H7 (cell line): ENCODE measurements around the gene CDK10. TPM values are rescaled to one million over a fixed set of nuclear protein-coding genes. Genes with fewer than 3 reads are reported as not detected.
A peak's percentile ranks its signal among the peaks of the same experiment; 100 is the strongest.
"Not testable (repeated sequence)": the region's sequence is repeated elsewhere in the genome, so short reads cannot be mapped to it uniquely, and the experiment has no call there.

ENCODE experiments used
- DNase-seq: peaks from one replicate; pipeline ENCODE4 v3.0.0; 2012
- H3K27me3 ChIP-seq: 2 replicates; pipeline ENCODE4 v1.6.0; 2011; ENCODE audit warnings: mild to moderate bottlenecking, low read length; ENCODE audit not compliant: control insufficient read depth, insufficient read depth
- H3K36me3 ChIP-seq: replicated peaks from 2 replicates; pipeline ENCODE4 v1.5.1; 2011; ENCODE audit warnings: low read length; ENCODE audit not compliant: control insufficient read depth, insufficient read depth
- H3K4me3 ChIP-seq: 2 replicates; pipeline ENCODE4 v1.5.1; 2011; ENCODE audit warnings: low read depth, mild to moderate bottlenecking, control low read depth, low read length, moderate library complexity; ENCODE audit not compliant: insufficient read depth
- total RNA-seq: library from RNA; depleted of rRNA; stranded (reverse); fragments of >200 nt; shearing (Covaris generic); gene quantifications from 2 replicates; pipeline ENCODE4 v1.2.3, GENCODE V29; 2014

Gene CDK10
- total RNA-seq, 1 experiment from 2014 or later, result 36.5 TPM

DNA sequence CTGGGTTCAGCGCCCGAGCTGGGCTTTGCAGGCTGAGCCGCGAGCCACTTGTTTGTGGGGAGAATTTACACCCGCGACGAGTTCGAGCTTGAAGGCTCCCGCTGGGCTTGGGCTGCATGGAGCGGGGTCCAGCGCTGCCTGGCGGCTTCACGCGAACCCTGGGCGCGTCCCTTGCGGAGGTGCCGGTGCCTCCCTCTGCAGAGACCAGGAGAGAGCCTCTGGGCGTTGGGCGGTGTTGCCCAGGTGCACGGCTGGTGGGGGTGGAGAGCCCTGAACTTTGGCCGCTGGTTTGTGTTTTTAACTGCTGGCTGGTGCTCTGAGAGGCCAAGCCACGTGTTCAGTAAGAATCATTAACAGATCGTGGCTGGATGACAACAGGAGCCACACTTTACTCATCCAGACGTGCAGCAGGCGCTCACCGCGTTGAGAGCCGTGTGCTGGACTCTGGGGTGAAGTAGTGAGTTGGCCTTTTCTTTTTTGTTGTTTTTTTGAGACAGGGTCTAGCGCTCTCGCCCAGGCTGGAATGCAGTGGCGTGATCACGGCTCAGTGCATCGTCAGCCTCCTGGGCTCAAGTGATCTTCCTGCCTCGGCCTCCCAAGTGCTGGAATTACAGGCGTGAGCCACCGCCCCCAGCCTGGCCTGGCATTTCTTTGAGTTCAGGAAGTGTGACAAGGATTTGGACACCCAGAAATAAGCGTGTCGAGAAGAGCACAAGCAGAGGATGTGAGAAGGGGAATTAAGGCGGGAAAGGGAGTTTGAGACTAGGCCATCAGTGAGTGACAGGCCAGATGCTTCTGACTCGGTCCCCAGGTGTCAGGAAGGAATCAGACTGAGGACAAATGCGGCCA is 827 bp downstream of the CDK10 start:
- H3K4me3 ChIP-seq, result peak overlapping the region; percentile 68
- peak; percentile 83 for DNase-seq
- H3K36me3 ChIP-seq, result no peaks in the 10 kb centered on the region; the same call in none of the 2 replicates
- no peaks in the 10 kb centered on the region for H3K27me3 ChIP-seq

DNA sequence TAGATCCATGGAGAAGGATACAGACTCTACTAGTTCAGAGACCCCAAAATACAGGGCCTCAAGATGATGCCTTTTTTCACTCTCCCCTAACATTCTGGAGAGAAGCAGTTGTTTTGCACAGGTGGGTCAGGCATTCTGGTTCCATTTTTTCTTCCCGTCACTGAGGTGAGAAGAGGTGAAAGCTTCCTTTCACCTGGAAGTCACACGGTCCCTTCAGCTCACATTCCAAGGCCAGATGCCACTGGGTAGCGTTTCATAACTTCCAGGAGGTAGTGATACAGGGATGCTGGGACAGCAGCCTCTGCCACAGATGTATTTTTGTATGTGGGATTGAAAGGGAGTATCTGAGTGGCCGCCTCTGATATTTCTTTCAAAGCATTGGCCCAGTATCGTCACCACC is 1.9 kb downstream of the CDK10 start:
- DNase-seq, result no peak
- Histone ChIP-seq H3K36me3 (peaks cover 1% of the 10 kb centered on the region), H3K27me3 (no peaks in the 10 kb centered on the region), H3K4me3 (no peak overlapping the region)

DNA sequence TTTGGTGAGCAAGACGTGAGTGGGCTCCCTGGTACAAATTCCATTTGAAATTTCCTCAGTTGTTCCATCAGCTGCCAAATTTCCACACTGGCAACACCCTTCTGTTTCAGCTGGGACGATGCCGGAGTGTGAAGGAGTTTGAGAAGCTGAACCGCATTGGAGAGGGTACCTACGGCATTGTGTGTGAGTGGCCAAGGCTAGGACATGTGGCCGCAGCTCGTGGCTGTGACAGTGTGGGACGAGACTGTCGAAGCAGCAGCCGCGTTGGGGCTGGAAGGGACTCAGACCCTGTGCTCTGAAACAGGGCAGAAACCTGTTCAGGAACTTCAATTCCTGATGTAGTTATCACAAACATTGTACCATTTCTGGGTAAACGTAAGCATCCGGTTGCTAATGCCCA is 2.7 kb downstream of the CDK10 start:
- no peaks in the 10 kb centered on the region for H3K27me3 ChIP-seq
- H3K36me3 ChIP-seq, result peaks cover 3% of the 10 kb centered on the region
- no peak for DNase-seq
- H3K4me3 ChIP-seq, result no peak overlapping the region

DNA sequence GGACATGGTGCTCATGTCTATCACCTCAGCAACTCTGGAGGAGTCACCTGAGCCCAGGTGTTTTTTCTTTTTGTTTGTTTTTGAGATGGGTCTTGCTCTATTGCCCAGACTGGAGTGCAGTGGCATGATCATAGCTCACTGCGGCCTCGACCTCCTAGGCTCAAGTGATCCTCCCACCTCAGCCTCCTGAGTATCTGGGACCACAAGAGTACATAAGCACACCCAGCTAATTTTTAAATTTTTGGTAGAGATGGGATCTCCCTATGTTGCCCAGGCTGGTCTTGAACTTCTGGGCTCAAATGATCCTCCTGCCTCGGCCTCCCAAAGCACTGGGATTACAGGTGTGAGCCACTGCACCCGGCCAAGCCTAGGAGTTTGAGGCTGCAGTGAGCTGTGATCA is 3.1 kb downstream of the CDK10 start:
- not testable (repeated sequence) for DNase-seq, H3K36me3 ChIP-seq, H3K27me3 ChIP-seq, H3K4me3 ChIP-seq

DNA sequence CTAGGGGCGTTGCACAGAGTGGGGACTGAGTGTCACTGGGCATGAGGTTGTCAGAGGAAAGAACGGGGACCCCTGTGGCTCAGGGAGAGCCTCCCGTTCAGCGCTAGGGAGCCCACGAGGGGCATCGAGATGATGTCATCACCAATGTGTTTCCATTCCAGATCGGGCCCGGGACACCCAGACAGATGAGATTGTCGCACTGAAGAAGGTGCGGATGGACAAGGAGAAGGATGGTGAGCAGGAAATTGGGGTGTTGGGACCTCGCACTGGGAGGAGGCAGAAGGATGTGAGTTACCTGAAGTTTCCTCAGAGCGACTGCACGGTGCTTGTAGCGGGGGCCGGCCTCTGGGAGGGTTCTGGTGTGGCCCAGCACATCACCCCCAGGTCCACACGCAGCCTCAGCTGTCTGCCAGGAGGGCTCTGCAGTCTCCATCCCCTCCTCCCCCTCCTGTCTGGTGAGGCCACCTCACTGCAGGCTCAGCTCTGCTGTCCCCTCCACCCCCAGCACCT is 4.0 kb downstream of the CDK10 start:
- Histone ChIP-seq H3K36me3 (peaks cover 3% of the 10 kb centered on the region), H3K4me3 (no peak overlapping the region), H3K27me3 (no peaks in the 10 kb centered on the region)
- no peak for DNase-seq

DNA sequence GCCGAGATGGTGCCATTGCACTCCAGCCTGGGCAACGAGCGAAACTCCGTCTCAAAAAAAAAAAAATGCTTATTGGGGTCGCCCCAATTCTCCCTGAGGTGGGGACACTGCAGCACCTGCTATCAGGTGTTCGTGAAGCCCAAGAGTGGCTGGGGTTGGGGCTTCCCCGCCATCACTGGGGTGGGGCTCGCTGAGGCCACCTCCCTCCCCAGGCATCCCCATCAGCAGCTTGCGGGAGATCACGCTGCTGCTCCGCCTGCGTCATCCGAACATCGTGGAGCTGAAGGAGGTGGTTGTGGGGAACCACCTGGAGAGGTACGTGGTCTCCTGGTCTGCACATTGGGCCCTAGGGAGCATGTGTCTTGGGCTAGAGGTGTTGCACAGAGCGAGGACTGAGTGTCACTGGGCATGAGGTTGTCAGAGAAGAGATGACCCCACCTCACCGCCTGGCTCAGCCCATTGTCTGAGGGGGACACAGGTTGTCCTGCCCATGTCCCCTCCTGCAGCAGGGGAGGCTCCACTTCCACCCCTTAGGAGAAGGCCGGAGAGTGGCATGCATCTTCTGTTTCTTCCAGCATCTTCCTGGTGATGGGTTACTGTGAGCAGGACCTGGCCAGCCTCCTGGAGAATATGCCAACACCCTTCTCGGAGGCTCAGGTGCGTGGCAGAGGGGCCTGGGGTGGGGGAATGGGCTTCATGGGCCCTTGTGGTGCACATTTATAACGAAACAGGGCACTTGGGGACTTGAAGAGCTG is 4.9 kb downstream of the CDK10 start:
- peaks cover 3% of the 10 kb centered on the region for H3K36me3 ChIP-seq
- no peak overlapping the region for H3K4me3 ChIP-seq
- DNase-seq, result no peak
- H3K27me3 ChIP-seq, result no peaks in the 10 kb centered on the region

DNA sequence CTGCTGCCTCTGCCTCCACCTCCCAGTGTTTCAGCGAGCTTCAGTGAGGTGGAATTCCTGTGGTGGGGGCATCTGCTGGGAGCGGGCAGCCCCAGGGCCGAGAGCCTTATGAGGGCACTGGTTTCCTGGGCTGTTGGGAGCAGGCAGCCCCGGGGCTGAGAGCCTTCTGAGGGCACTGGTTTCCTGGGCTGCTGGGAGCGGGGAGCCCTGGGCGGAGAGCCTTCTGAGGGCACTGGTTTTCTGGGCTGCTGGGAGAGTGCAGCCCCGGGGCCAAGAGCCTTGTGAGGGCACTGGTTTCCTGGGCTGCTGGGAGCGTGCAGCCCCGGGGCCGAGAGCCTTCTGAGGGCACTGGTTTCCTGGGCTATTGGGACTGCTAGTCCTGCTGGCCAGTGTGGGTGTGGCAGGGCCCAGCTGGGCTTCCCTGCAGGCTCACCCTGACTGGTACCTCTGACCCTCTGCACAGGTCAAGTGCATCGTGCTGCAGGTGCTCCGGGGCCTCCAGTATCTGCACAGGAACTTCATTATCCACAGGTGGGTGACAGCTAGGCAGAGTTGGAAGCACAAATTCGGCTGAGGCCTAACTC is 5.6 kb downstream of the CDK10 start:
- Histone ChIP-seq H3K4me3 (no peak overlapping the region), H3K27me3 (no peaks in the 10 kb centered on the region), H3K36me3 (peaks cover 3% of the 10 kb centered on the region)
- DNase-seq, result peak; percentile 66

DNA sequence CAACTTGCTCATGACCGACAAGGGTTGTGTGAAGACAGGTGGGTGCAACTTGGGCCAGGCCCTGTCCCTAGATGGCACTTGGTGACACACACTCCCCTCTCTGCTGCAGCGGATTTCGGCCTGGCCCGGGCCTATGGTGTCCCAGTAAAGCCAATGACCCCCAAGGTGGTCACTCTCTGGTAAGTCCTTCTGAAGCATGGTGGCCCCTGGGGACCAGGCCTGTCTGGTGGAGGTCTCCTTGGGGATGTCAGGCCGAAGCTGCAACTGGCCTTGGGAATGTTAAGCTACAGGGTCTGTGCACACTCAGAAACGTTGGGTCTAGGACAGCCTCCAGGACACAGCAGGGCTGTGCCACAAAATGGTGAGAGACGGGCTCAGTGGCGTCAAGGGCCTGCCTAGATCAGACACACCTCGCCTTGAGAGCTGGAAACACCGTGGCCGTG is 6.8 kb downstream of the CDK10 start:
- Histone ChIP-seq H3K4me3 (no peak overlapping the region), H3K36me3 (peaks cover 3% of the 10 kb centered on the region), H3K27me3 (no peaks in the 10 kb centered on the region)
- no peak for DNase-seq

DNA sequence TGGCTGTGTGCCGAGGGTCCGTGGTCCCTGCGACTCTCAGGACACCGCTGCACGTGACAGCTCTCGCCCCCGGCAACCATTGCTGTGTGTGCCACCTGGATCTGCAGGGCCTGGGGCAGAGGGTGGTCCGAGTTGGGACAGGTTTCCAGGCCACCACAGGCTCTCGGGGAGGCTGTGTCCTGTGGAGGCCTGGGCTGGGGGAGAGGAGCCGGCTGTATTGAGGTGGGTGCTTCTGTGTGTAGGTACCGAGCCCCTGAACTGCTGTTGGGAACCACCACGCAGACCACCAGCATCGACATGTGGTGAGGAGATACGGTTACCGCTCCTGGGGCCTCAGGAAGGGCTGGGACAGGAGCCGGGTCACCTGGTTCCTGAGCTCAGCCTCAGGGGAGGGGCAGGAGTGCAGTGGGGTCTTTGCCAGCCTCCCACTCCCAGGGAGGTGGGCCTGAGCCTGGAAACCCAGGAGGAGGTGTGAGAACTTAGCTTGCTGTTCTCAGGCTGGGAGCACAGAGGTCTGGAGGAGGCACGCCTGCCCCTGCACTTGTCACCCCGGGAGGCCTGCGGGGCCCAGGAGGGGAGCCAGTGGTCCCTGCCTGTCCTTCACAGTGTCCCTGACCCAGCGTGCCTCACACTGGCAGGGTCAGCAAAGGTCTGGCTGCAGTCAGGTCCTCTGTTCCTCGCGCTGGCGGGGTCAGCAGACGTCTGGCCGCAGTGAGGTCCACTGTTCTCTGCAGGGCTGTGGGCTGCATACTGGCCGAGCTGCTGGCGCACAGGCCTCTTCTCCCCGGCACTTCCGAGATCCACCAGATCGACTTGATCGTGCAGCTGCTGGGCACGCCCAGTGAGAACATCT is 7.7 kb downstream of the CDK10 start:
- H3K4me3 ChIP-seq, result no peak overlapping the region
- H3K27me3 ChIP-seq, result no peaks in the 10 kb centered on the region
- H3K36me3 ChIP-seq, result peaks cover 3% of the 10 kb centered on the region
- peak; percentile 59 for DNase-seq

DNA sequence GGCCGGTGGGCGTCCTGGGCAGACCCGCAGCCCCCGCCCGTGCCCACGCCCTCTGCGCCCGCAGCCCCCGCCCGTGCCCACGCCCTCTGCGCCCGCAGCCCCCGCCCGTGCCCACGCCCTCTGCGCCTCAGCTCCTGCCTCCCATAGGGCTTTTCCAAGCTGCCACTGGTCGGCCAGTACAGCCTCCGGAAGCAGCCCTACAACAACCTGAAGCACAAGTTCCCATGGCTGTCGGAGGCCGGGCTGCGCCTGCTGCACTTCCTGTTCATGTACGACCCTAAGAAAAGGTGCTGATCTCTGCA is 8.2 kb downstream of the CDK10 start:
- H3K27me3 ChIP-seq, H3K36me3 ChIP-seq, DNase-seq, H3K4me3 ChIP-seq: not testable (repeated sequence)

DNA sequence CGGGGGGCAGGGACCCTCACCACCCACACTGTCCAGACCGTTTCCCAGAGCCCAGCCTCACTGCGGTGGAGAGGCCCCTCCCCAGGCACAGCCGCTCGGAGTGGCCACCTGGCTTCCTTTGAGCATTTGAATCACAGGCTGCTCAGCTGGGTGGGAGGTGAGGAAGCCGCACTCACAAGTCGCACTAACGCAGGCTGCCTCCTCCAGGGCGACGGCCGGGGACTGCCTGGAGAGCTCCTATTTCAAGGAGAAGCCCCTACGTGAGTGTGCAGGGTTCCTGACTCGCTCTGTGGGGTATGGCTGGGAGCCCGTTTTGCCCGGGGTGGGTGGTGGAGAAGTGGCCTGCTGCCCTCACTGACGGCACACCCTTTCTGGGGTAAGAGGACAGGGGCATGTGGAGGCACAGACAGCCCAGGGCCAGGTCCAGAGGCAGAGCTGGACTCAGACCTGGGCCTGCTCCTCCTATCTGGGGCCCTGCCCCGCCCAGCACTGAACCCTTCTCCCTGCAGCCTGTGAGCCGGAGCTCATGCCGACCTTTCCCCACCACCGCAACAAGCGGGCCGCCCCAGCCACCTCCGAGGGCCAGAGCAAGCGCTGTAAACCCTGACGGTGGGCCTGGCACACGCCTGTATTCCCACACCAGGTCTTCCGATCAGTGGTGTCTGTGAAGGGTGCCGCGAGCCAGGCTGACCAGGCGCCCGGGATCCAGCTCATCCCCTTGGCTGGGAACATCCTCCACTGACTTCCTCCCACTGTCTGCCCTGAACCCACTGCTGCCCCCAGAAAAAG is 8.8 kb downstream of the CDK10 start:
- Histone ChIP-seq H3K4me3 (no peak overlapping the region), H3K27me3 (no peaks in the 10 kb centered on the region), H3K36me3 (peaks cover 3% of the 10 kb centered on the region)
- peak; percentile 62 for DNase-seq

DNA sequence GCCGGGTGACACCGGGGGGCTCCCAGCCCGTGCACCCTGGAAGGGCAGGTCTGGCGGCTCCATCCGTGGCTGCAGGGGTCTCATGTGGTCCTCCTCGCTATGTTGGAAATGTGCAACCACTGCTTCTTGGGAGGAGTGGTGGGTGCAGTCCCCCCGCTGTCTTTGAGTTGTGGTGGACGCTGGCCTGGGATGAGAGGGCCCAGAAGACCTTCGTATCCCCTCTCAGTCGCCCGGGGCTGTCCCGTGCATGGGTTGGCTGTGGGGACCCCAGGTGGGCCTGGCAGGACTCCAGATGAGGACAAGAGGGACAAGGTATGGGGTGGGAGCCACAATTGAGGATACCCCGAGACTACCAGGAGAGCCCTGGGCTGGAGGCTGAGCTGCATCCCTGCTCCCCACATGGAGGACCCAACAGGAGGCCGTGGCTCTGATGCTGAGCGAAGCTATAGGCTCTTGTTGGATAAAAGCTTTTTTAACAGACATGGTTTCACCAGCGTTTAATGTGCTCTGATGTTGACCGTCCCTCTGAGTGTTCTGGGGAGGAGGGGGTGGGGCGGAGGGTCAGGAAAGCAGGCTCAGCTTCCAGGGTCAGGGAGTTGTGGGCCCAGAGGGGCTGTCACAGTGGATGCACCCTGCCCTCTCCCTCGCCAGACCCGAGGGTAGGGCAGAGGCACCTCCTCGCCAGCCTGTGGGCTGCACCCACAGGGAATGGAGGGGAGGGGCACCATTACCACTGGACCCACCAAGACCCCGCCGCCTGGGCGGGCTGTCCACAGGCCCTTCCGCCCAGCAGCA is 9.6 kb downstream of the CDK10 start:
- H3K4me3 ChIP-seq, result no peak overlapping the region
- peaks cover 3% of the 10 kb centered on the region for H3K36me3 ChIP-seq
- DNase-seq, result peak; percentile 58
- peaks cover 2% of the 10 kb centered on the region; the same call in 1 of the 2 replicates for H3K27me3 ChIP-seq

DNA sequence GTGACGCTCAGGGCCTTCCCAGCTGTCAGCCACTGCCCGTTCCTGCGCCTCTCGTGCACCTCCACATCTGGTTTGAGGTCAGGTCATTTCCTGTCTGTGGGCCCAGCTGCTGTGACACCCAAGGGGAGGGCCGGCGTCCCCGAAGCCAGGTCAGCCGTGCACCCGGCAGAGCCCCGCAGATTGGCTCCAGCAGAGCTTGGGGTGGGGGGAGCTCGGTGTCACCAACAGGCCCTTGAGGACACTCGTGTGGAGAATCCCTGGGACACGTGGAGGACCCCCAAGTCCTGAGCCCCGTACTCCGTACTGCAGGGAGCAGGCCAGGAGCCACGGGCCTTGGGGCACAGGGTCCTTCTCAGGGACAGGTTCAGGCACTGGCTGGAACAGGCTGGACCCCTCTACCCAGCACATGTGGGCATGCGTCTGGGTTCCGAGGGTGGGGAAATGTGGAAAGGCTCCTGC is 10.2 kb downstream of the CDK10 start:
- Histone ChIP-seq H3K36me3 (peaks cover 3% of the 10 kb centered on the region), H3K27me3 (peaks cover 2% of the 10 kb centered on the region; the same call in 1 of the 2 replicates), H3K4me3 (no peak overlapping the region)
- DNase-seq, result peak; percentile 65
